ENCODE results near the gene CAMTA1. TPM values are rescaled to one million over a fixed set of nuclear protein-coding genes. Genes with fewer than 3 reads are reported as not detected.

Gene CAMTA1
- total RNA-seq, 1 donor from 2014 or later, result 109 TPM

DNA sequence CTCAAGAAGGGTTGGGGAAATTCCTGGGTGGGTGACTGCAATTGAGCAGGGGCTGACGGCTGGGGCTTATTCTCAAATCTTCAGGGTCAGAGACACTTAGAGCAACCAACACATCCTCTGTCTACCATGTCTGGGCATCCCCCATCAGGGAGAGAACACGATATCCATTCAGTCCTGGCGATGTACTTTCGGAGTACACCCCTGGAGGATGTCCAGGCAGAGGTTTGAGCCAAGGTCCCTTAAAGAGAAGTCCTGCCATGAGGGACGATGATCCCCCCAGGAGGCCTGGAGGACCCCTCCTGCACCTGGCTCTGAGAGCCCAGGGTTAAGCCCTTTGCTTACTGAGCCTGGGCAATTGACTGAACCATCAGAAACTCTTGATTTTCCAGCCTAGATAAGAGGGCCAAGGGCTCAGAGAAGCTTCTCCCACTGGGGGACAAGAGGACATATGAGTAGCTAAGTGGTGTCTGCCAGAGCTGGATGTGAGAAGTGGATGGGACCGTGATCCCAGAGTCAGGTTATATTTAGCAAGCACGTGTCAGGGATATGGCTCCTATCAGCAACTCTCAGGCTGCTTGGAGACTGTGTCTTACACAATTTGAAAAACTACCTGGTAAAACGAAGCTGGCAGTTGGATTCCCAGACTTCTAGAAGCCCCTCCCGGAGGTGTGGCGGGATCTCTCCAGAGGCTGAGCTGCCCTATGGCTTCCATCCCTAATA lies 732.5 kb downstream of the CAMTA1 start:
- Mint-ChIP-seq H3K4me3 (no peak overlapping the region), H3K4me1 (no peaks in the 10 kb centered on the region), H3K36me3 (ENCODE audit: low read depth) (no peaks in the 10 kb centered on the region), H3K9me3 (peaks cover 2% of the 10 kb centered on the region), H3K27me3 (ENCODE audit: low read depth) (no peaks in the 10 kb centered on the region), H3K27ac (ENCODE audit: unreplicated experiment) (no peak overlapping the region)
- no peak for DNase-seq (ENCODE audit: low read depth, low spot score)
- no peak for TF ChIP-seq CTCF (conservative IDR thresholded peaks at IDR 0.05)

DNA sequence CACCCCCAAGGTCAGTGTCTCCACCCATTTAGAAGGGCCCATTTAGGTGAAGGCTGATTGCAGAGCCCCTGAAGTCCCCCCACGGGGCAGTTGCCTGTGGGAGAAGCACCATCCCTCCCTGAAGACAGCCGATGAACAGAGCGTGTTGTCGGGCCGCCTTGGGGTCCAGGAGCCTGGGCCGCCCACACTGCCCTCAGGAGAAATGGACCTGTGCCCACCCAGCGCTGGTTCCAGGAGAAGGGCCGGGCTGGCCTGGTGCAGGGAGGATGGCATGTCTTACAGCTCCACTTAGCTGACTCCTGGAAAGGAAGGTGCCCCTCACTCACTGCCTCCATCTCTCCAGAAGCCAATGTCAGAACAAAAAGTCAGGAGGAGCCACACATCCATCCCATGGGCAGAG lies 733.2 kb downstream of the CAMTA1 start:
- H3K9me3 Mint-ChIP-seq, result peaks cover 2% of the 10 kb centered on the region
- no peak overlapping the region for H3K27ac Mint-ChIP-seq (ENCODE audit: unreplicated experiment)
- DNase-seq (ENCODE audit: low read depth, low spot score), result no peak
- TF ChIP-seq CTCF (conservative IDR thresholded peaks at IDR 0.05), result no peak
- H3K4me1 Mint-ChIP-seq, result no peaks in the 10 kb centered on the region
- H3K4me3 Mint-ChIP-seq, result no peak overlapping the region
- no peaks in the 10 kb centered on the region for H3K27me3 Mint-ChIP-seq (ENCODE audit: low read depth)
- no peaks in the 10 kb centered on the region for H3K36me3 Mint-ChIP-seq (ENCODE audit: low read depth)

- Mint-ChIP-seq H3K36me3 (ENCODE audit: low read depth) (no peaks in the 10 kb centered on the region), H3K4me1 (no peaks in the 10 kb centered on the region), H3K9me3 (peaks cover 2% of the 10 kb centered on the region), H3K27ac (ENCODE audit: unreplicated experiment) (no peak overlapping the region), H3K27me3 (ENCODE audit: low read depth) (no peaks in the 10 kb centered on the region), H3K4me3 (no peak overlapping the region)
- TF ChIP-seq CTCF (conservative IDR thresholded peaks at IDR 0.05), result no peak
- DNase-seq (ENCODE audit: low read depth, low spot score), result no peak
Measured at GRCh38 chr1:7519181-7519860, 734.1 kb downstream of the CAMTA1 start.

GRCh38 chr1:7519861-7520395 lies 734.7 kb downstream of the CAMTA1 start:
- Mint-ChIP-seq H3K27me3 (ENCODE audit: low read depth) (no peaks in the 10 kb centered on the region), H3K4me3 (no peak overlapping the region), H3K9me3 (peaks cover 2% of the 10 kb centered on the region), H3K36me3 (ENCODE audit: low read depth) (no peaks in the 10 kb centered on the region), H3K27ac (ENCODE audit: unreplicated experiment) (no peak overlapping the region), H3K4me1 (no peaks in the 10 kb centered on the region)
- no peak for TF ChIP-seq CTCF (conservative IDR thresholded peaks at IDR 0.05)
- DNase-seq (ENCODE audit: low read depth, low spot score), result no peak

GRCh38 chr1:7520496-7520895 lies 735.2 kb downstream of the CAMTA1 start:
- TF ChIP-seq CTCF (conservative IDR thresholded peaks at IDR 0.05), result no peak
- Mint-ChIP-seq H3K27me3 (ENCODE audit: low read depth) (no peaks in the 10 kb centered on the region), H3K36me3 (ENCODE audit: low read depth) (no peaks in the 10 kb centered on the region), H3K9me3 (peaks cover 2% of the 10 kb centered on the region), H3K27ac (ENCODE audit: unreplicated experiment) (no peak overlapping the region), H3K4me3 (no peak overlapping the region), H3K4me1 (no peaks in the 10 kb centered on the region)
- DNase-seq (ENCODE audit: low read depth, low spot score), result no peak

All from neural crest cell (in vitro differentiated cells).